Mucosa of descending colon (tissue), 3 donors: ENCODE measurements around the gene SPA17. TPM values are rescaled to one million over a fixed set of nuclear protein-coding genes. Genes with fewer than 3 reads are reported as not detected.
A peak's percentile ranks its signal among the peaks of the same experiment; 100 is the strongest.

Source experiments
- ATAC-seq: fragments of 200-7000 bp; cut with Tn5 transposase; one replicate; pipeline ENCODE4 v1.9.1; 2020; ENCODE audit warnings: mild to moderate bottlenecking, moderate library complexity
- DNase-seq, 3 donors: peaks; one replicate each; pipeline ENCODE4 v3.0.0-alpha.2; 2020
- H3K36me3 ChIP-seq: fragments of 200-600 bp; one replicate; pipeline ENCODE4 v1.8.0; 2021; ENCODE audit warnings: low read depth, mild to moderate bottlenecking
- H3K4me1 ChIP-seq: fragments of 200-600 bp; one replicate; pipeline ENCODE4 v1.8.0; 2021; ENCODE audit warnings: low read depth, mild to moderate bottlenecking
- H3K4me3 ChIP-seq: fragments of 200-600 bp; one replicate; pipeline ENCODE4 v1.8.0; 2021; ENCODE audit warnings: mild to moderate bottlenecking
- H3K9me3 ChIP-seq: fragments of 200-600 bp; one replicate; pipeline ENCODE4 v1.8.0; 2021; ENCODE audit warnings: mild to moderate bottlenecking
- CTCF ChIP-seq: fragments of 200-600 bp; IDR thresholded peaks from one replicate; pipeline ENCODE4 v1.8.0; 2022; ENCODE audit warnings: antibody characterized with exemption, mild to moderate bottlenecking
- intact Hi-C, 2 donors: fragments of 100-400 bp; cut with DNase I in 1 of 2; cut with micrococcal nuclease in 1 of 2; formaldehyde crosslinking; loops; one replicate each; pipeline versions ENCODE4 v1.11.0 to v1.11.1; 2022; cut with DNase I, micrococcal nuclease
- total RNA-seq, 3 donors: library from RNA; stranded (reverse); fragmentation: NEBNext Ultra II Directional in 2 of 3; extraction: Animal tissue kit (Norgen Biotek cat#: 25700) in 2 of 3; gene quantifications; one replicate each; pipeline versions ENCODE4 v1.2.1 to v1.2.4, GENCODE V29; 2021 to 2023
- donor health status: DM: no; HTN: no; CAD: no; lungs with moderate emphysema.
- donor health status: DM: no; HTN: no; CAD: no.
- donor health status: DM: no; HTN: yes; CAD: no.

The SPA17 gene
- total RNA-seq, 3 donors from 2014 or later: 4.6 to 6.9 (median 5.8) TPM

GRCh38 chr11:124737638-124738305, 64.1 kb downstream of the SPA17 start:
- no peak overlapping the region for H3K4me3 ChIP-seq
- H3K4me1 ChIP-seq: peaks cover 13% of the 10 kb centered on the region
- DNase-seq: no peak
- no peak for ATAC-seq
- no peaks in the 10 kb centered on the region for H3K36me3 ChIP-seq
- H3K9me3 ChIP-seq: no peaks in the 10 kb centered on the region
- TF ChIP-seq CTCF: no peak
- intact Hi-C loops: no loop called here

- DNase-seq: peak in 1 of 3 donors; percentile 27
- no peak for ATAC-seq
- intact Hi-C loops: no loop called here
- Histone ChIP-seq H3K4me1 (peaks cover 13% of the 10 kb centered on the region), H3K4me3 (no peak overlapping the region), H3K36me3 (no peaks in the 10 kb centered on the region), H3K9me3 (no peaks in the 10 kb centered on the region)
- TF ChIP-seq CTCF: no peak
These were observed 65.2 kb downstream of the SPA17 start for GRCh38 chr11:124738713-124739478.

- Histone ChIP-seq H3K36me3 (no peaks in the 10 kb centered on the region), H3K4me1 (peaks cover 13% of the 10 kb centered on the region), H3K9me3 (no peaks in the 10 kb centered on the region), H3K4me3 (no peak within 1 kb of the TSS)
- no peak for TF ChIP-seq CTCF
- peak; percentile 99 for ATAC-seq
- DNase-seq: peak; percentile 92 to 94 (median 92)
- intact Hi-C loops: no loop called here
These were observed 66.0 kb downstream of the SPA17 start, which contains the start of gene NRGN for GRCh38 chr11:124739479-124740276. Gene NRGN, plus strand, starts transcription at chr11:124739942. Its CDS starts 143 bp downstream, at chr11:124740085.

DNA sequence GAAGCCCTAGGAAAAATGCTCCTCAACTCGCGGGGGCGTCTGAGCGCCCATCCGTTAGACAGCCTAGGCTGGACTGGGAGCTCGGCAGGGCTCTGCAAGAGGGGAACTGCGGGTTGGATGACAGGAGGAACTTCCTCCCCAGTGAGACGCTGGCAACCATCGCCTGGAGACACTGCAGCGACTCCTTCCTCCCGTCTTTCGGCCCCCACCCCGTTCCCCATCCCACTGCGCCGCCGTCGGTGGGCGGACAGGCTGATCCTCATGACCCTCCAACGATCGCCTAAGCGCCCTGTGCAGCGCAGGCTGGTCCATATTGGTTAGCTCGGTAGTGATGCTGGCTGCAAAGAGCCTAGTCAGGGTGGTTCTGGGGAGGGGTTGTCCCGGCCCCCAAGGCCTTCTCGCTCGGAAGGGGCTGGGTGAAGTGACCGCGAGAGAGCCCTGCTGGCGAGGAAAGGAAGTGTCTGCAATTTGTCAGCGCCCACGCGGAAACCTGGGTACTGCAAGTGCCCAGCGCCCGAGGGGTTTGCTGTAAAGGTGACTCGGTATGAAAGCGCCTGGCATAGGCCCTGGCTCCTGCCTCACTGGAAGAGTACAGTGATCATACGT, 66.7 kb downstream of the SPA17 start:
- Histone ChIP-seq H3K36me3 (no peaks in the 10 kb centered on the region), H3K9me3 (no peaks in the 10 kb centered on the region), H3K4me1 (peaks cover 13% of the 10 kb centered on the region), H3K4me3 (no peak overlapping the region)
- intact Hi-C loops: no loop called here
- ATAC-seq (peak; percentile 48), DNase-seq (peak in 2 of 3 donors; percentile 30 to 54)
- peak; percentile 14 for TF ChIP-seq CTCF

DNA sequence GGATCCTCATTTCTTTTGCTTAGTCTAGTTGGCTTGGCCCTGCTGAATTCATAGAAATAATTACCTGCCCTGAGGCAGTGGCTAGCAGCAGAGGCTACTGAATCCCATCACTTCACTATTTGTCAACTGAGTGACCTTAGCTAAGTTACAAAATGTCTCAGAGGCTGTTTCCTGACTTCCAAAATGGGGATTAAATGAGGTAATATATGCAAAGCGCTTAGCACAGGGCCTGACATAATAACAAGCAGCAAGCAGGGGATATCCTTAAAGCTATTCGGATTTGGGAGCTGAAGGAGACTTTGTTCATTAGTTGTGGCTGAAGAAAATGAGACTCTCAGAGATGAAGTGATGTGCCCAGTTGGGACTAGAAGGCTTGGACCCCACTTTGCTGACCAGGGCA, 68.9 kb downstream of the SPA17 start:
- Histone ChIP-seq H3K36me3 (no peaks in the 10 kb centered on the region), H3K4me3 (no peak overlapping the region), H3K9me3 (no peaks in the 10 kb centered on the region), H3K4me1 (peaks cover 19% of the 10 kb centered on the region)
- ATAC-seq: no peak
- no peak for TF ChIP-seq CTCF
- DNase-seq: no peak
- intact Hi-C loops: no loop called here
